ENCODE results near the gene ARMC12.

DNA sequence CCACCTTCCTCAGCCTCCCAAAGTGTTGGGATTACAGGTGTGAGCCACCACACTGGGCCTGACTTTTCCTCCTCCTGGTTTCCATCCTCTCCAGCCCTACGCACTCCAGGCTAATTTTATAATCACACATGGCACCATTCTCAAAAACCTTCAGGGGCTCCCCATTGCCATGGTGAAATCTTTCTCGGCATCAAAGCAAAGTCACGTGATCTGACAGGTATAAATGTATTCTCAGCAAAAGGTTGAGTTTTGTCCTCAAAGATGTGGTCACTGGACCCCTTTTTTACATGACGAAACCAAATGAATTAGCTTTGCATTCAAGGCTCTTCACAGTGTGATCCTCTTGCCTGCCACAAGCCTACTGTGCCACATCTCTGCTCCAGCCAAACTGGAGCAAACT lies 15.5 kb downstream of the ARMC12 start:
- TF ChIP-seq POLR2AphosphoS5 (IDR thresholded peaks at IDR 0.05; ENCODE audit: low read depth) (no peak), SPI1 (IDR thresholded peaks at IDR 0.05; ENCODE audit: borderline replicate concordance, low read depth) (no peak), GABPA (IDR thresholded peaks at IDR 0.05; ENCODE audit: low read depth) (no peak)
- TF ChIP-seq, protein P1, sequence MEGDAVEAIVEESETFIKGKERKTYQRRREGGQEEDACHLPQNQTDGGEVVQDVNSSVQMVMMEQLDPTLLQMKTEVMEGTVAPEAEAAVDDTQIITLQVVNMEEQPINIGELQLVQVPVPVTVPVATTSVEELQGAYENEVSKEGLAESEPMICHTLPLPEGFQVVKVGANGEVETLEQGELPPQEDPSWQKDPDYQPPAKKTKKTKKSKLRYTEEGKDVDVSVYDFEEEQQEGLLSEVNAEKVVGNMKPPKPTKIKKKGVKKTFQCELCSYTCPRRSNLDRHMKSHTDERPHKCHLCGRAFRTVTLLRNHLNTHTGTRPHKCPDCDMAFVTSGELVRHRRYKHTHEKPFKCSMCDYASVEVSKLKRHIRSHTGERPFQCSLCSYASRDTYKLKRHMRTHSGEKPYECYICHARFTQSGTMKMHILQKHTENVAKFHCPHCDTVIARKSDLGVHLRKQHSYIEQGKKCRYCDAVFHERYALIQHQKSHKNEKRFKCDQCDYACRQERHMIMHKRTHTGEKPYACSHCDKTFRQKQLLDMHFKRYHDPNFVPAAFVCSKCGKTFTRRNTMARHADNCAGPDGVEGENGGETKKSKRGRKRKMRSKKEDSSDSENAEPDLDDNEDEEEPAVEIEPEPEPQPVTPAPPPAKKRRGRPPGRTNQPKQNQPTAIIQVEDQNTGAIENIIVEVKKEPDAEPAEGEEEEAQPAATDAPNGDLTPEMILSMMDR (IDR thresholded peaks at IDR 0.05; ENCODE audit: insufficient read depth, low read length), result no peak
- TF ChIP-seq, protein P2, sequence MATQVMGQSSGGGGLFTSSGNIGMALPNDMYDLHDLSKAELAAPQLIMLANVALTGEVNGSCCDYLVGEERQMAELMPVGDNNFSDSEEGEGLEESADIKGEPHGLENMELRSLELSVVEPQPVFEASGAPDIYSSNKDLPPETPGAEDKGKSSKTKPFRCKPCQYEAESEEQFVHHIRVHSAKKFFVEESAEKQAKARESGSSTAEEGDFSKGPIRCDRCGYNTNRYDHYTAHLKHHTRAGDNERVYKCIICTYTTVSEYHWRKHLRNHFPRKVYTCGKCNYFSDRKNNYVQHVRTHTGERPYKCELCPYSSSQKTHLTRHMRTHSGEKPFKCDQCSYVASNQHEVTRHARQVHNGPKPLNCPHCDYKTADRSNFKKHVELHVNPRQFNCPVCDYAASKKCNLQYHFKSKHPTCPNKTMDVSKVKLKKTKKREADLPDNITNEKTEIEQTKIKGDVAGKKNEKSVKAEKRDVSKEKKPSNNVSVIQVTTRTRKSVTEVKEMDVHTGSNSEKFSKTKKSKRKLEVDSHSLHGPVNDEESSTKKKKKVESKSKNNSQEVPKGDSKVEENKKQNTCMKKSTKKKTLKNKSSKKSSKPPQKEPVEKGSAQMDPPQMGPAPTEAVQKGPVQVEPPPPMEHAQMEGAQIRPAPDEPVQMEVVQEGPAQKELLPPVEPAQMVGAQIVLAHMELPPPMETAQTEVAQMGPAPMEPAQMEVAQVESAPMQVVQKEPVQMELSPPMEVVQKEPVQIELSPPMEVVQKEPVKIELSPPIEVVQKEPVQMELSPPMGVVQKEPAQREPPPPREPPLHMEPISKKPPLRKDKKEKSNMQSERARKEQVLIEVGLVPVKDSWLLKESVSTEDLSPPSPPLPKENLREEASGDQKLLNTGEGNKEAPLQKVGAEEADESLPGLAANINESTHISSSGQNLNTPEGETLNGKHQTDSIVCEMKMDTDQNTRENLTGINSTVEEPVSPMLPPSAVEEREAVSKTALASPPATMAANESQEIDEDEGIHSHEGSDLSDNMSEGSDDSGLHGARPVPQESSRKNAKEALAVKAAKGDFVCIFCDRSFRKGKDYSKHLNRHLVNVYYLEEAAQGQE (IDR thresholded peaks at IDR 0.05; ENCODE audit: insufficient replicate concordance, low read depth), result no peak
